PFSK-1 (cell line): Measurements from ENCODE around the gene HS3ST3A1.

ENCODE experiments used
- SIN3A ChIP-seq: IDR thresholded peaks from 2 replicates; pipeline ENCODE4 v1.6.1; 2012; ENCODE audit warnings: mild to moderate bottlenecking, low read length, moderate library complexity, borderline replicate concordance; ENCODE audit not compliant: insufficient read depth
- TF ChIP-seq, protein P1 (sequence below), 2 experiments: IDR thresholded peaks; 2 replicates each; pipeline versions ENCODE4 v1.6.1 to v1.8.0; 2011 to 2012; ENCODE audit warnings: low read depth in 2 of 2, low read length in 2 of 2, control low read depth in 1 of 2, inconsistent platforms in 1 of 2, mild to moderate bottlenecking in 1 of 2, moderate library complexity in 1 of 2; ENCODE audit not compliant: insufficient read depth in 1 of 2

DNA sequence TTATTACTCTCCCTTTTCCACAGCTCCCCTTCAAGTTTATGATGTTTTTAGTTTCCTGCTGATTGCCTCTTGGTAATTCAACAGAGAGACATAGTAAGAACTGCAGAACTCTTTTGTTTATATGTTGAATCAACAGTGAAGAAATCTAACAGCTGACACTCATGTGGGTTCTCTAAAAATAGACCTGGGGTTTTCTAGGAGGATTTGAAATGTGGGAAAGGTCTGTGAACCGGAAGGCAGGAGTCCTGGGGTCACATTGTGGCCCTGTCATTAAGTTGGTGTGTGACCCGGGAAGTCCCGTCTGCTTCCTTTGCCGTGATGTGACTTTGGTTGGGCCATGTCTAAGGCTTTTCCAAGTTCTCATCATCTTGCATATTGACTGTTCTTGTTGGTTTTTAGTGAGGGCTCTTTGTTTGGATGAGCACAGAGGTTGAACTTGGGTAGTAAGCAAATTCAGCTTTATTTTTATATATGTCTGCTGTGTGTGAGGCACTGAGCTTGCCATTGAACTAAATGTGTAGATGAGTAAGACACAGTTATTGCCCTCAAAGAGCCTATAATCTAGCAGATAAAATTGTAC, 48.5 kb upstream of the HS3ST3A1 start:
- TF ChIP-seq SIN3A = no peak
- TF ChIP-seq, protein P1, sequence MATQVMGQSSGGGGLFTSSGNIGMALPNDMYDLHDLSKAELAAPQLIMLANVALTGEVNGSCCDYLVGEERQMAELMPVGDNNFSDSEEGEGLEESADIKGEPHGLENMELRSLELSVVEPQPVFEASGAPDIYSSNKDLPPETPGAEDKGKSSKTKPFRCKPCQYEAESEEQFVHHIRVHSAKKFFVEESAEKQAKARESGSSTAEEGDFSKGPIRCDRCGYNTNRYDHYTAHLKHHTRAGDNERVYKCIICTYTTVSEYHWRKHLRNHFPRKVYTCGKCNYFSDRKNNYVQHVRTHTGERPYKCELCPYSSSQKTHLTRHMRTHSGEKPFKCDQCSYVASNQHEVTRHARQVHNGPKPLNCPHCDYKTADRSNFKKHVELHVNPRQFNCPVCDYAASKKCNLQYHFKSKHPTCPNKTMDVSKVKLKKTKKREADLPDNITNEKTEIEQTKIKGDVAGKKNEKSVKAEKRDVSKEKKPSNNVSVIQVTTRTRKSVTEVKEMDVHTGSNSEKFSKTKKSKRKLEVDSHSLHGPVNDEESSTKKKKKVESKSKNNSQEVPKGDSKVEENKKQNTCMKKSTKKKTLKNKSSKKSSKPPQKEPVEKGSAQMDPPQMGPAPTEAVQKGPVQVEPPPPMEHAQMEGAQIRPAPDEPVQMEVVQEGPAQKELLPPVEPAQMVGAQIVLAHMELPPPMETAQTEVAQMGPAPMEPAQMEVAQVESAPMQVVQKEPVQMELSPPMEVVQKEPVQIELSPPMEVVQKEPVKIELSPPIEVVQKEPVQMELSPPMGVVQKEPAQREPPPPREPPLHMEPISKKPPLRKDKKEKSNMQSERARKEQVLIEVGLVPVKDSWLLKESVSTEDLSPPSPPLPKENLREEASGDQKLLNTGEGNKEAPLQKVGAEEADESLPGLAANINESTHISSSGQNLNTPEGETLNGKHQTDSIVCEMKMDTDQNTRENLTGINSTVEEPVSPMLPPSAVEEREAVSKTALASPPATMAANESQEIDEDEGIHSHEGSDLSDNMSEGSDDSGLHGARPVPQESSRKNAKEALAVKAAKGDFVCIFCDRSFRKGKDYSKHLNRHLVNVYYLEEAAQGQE (IDR thresholded peaks at IDR 0.05; ENCODE audit: insufficient read depth in 1 of 2, low read depth in 2 of 2, low read length in 2 of 2) = no peak
